Endometrial microvascular endothelial cells (primary cell): Measurements from ENCODE around the gene ERAS. TPM values are rescaled to one million over a fixed set of nuclear protein-coding genes. Genes with fewer than 3 reads are reported as not detected.
"Not testable (repeated sequence)": the region's sequence is repeated elsewhere in the genome, so short reads cannot be mapped to it uniquely, and the experiment has no call there.

Experiments used
- in situ Hi-C: cut with HindIII; loops from 2 replicates; pipeline ENCODE4 v1.10.0; 2017; ENCODE audit warnings: low sequenced_read_pairs, low pct_unique_long_range_greater_than_20kb; ENCODE audit errors: inconsistent ontology term
- total RNA-seq: library from RNA; depleted of rRNA; stranded (reverse); fragments of >200 nt; gene quantifications from one replicate; pipeline ENCODE4 v1.2.3, GENCODE V29; 2015; ENCODE audit errors: inconsistent ontology term

The ERAS gene
- total RNA-seq, 1 donor from 2014 or later: not detected

GRCh38 chrX:48827654-48827968, 1.3 kb downstream of the ERAS start:
- in situ Hi-C loops: no loop called here

GRCh38 chrX:48829016-48829735, 2.9 kb downstream of the ERAS start:
- in situ Hi-C loops: no loop called here

GRCh38 chrX:48831136-48831908, 5.0 kb downstream of the ERAS start:
- in situ Hi-C loops: no loop called here

- in situ Hi-C loops: no loop called here
Measured at GRCh38 chrX:48831909-48832291, 5.6 kb downstream of the ERAS start.

GRCh38 chrX:48833542-48834138, 7.3 kb downstream of the ERAS start:
- in situ Hi-C loops: no loop called here

- in situ Hi-C loops: no loop called here
Measured at GRCh38 chrX:48834383-48834709, 8.0 kb downstream of the ERAS start.

GRCh38 chrX:48835524-48836329, 9.4 kb downstream of the ERAS start, which contains the start of gene PCSK1N:
Gene PCSK1N (minus strand): TSS chrX:48835610. CDS start chrX:48835532, 78 bp downstream.
- in situ Hi-C loops: no loop called here

GRCh38 chrX:48839686-48840085, 13.4 kb downstream of the ERAS start:
- in situ Hi-C loops: no loop called here

- in situ Hi-C loops: no loop called here
Measured at GRCh38 chrX:48848847-48849246, 22.5 kb downstream of the ERAS start.

GRCh38 chrX:48852857-48853256, 26.5 kb downstream of the ERAS start:
- in situ Hi-C loops: no loop called here

GRCh38 chrX:48853494-48853893, 27.2 kb downstream of the ERAS start:
- in situ Hi-C loops: not testable (repeated sequence)

GRCh38 chrX:48854121-48854804, 27.9 kb downstream of the ERAS start:
- in situ Hi-C loops: not testable (repeated sequence)

- in situ Hi-C loops: no loop called here
Measured at GRCh38 chrX:48854898-48855297, 28.6 kb downstream of the ERAS start.

GRCh38 chrX:48864210-48864609, 37.9 kb downstream of the ERAS start:
- in situ Hi-C loops: no loop called here

GRCh38 chrX:48872017-48872416, 45.7 kb downstream of the ERAS start:
- in situ Hi-C loops: not testable (repeated sequence)

GRCh38 chrX:48876944-48877343, 50.6 kb downstream of the ERAS start:
- in situ Hi-C loops: not testable (repeated sequence)
